Posterior cingulate gyrus (tissue), 11 donors: ENCODE results near the gene RAB25.
"Not testable (repeated sequence)": the region's sequence is repeated elsewhere in the genome, so short reads cannot be mapped to it uniquely, and the experiment has no call there.

Experiments used
- DNase-seq, 10 donors: peaks; one replicate each; pipeline versions ENCODE4 v3.0.0 to v3.0.0-alpha.2; 2020 to 2021; ENCODE audit warnings: mixed read lengths in 3 of 10
- intact Hi-C: fragments of 100-400 bp; cut with DNase I; formaldehyde crosslinking; loops from one replicate; pipeline ENCODE4 v1.15.1; 2023

Gene RAB25

DNA sequence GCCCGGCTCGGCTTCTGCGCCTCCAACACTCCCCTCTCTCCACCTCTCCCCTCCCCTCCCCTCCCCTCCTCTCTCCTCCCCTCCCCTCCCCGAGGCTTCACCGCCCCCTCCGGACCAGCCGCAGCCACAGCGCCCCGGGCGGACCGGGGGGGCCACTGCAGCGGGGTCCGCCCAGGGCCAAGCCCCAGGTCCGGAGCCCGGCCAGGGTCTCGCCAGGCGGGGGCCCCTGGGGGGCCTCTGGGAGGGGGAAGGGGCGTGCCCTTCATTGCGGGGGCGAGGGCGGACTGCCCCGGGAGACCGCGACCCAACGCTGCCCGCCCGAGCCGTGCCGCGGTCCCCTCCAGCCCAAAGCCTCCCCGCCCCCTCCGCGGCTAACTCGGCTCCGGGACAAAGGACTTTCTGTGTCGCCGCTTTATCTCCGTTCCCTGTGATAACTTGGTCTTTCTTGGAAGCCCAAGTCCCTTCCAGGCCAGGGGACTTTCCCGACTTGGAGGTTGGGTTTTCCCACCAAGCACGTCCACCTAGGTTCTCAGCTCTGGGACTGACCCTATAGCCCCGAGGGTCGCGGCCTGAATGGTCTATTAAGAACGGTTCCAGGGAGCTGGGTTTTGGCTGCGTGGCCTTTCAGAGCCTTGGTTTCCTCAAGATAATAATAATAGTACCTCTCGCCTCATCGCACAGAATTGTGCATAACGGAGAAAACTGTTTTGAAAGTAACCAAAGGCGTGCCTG is 7.0 kb upstream of the RAB25 start, which contains the start of gene UBQLN4:
Gene UBQLN4 (minus strand): TSS at position 31 of the 732 bp plus-strand sequence. CDS start 97 bp downstream, outside the sequence.
- peak; percentile 67 to 98 (median 86) for DNase-seq
- intact Hi-C loops = loop anchor here (1.0 to 2.0 kb wide), 2 partner anchors 29 to 33 kb away; partner anchors contain the start of gene MEX3A

DNA sequence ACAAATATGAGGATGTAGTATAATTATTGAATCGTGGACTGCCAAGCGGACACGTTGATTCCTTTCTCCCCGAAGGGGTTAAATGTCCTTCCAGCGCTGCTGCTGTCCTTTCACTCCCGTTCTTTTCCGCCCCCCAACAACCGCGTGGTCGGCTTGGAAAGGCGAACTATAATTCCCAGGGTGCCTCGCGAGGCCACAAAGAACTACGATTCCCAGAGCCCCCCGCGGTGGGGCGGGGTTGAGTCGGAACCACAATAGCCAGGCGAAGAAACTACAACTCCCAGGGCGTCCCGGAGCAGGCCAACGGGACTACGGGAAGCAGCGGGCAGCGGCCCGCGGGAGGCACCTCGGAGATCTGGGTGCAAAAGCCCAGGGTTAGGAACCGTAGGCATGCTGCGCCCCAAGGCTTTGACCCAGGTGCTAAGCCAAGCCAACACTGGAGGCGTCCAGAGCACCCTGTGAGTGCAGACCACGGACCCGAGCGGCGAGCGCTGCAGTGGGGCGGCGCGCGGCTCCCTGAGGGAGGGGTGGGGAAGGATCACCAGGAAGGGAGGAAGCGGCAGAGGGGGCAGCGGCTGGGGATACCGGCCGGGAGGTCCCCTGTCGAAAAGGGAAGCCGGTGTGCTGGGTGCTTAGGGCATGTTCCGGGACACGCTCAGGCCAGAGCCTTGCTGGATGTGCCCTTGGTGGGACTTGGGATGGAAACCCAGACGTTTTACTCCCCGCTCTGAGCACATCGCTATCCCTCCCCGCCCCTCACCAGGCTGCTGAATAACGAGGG is 6.3 kb upstream of the RAB25 start, which contains the start of gene LAMTOR2:
Gene LAMTOR2 (plus strand): TSS at position 283 of the 781 bp plus-strand sequence. CDS start 108 bp downstream, at position 391.
- intact Hi-C loops = loop anchor here (1.0 to 2.0 kb wide), 2 partner anchors 28 to 33 kb away; partner anchors contain the start of gene MEX3A
- peak; percentile 98 to 100 (median 98) for DNase-seq

DNA sequence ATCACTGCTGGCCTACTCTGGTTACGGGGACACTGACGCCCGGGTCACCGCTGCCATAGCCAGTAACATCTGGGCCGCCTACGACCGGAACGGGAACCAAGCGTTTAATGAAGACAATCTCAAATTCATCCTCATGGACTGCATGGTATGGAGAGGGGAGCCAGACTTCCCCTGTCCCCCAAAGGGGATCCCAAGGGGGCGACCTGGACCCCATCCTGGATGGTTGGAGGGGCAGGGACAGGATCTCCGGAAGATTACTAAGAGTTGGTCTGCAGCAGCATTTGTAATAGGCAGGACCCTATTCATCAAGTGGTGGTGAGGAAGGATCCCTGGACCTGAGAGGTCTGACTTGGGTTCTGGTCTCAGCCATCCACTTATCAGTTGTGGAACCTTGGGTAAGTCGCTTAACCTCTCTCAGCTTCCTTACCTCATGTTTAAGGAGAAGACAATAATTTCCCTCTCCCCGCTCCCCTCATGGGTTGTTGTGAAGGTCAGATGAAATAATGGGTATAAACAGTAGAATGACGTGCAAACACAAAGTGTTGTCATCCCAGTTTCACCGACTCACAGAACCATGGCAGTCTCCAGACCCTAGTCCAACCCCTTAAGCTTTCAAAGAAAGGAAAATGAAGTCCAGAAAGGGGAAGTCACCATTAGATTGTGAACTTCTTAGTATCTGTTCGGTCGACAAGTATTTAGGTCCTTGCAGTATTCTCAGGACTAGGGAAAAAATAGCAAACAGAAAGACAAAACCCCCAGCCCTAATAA is 5.5 kb upstream of the RAB25 start:
- DNase-seq = no peak
- intact Hi-C loops = loop anchor here (2.0 kb wide), 1 partner anchor 27 kb away; the partner anchor contains the start of gene MEX3A

DNA sequence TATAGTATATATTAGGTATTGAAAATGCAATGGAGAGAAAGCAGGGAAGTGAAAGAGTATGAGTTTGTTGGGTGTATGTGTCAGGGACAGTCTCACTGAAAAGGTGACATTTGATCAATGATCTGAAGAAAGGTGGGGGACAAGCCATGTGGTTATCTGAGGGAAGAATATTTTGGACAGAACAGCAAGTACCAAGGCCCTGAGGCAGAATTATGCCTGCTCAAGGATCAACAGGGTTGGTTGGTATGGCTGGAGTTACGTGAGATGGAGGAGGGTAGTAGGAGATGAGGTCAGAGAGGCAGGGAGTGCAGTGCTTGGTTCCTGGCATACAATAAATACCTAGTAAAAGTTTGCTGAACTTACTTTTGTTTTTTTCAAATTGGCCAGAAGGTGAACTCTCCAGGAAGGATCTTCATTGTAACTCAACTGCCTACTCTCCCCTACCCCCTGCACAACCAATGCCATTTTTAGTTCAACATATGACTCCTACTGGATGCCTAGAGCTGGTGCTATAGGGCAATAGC is 4.6 kb upstream of the RAB25 start:
- intact Hi-C loops = no loop called here
- DNase-seq = no peak

DNA sequence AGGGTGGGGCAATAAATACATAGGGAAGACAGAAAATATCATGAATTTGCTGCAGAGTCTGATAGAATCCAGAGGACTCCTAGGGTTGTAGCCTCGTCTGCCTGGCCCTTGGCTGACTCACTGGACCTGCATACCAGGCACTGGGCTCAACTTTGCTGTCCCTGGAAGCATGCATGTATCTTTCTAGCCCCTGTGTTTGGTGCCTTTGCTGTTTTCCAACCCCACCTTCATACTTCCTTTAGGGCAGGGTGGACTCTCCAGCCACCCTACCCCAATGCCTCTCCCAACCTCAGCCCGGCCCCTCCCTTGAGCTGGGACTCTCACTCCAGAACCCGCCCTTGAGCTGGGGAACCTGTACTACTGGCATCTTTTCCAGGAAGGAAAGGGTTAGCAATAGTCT is 1.2 kb downstream of the RAB25 start:
- DNase-seq = peak in 1 of 10 donors; percentile 34
- intact Hi-C loops = no loop called here

DNA sequence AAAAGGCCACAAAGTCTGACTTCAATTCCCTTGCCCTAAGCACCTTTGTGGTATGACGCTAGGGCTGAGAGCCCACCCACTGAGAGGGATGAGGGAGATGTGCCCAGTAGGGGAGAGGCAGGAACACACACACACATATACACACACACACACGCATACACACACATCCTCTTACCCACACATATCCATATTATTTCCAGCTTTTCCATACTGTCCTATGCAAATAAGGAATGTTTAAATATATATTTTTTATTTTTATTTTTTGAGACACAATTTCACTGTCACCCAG is 3.0 kb downstream of the RAB25 start:
- peak in 1 of 10 donors; percentile 20 for DNase-seq
- intact Hi-C loops = no loop called here

DNA sequence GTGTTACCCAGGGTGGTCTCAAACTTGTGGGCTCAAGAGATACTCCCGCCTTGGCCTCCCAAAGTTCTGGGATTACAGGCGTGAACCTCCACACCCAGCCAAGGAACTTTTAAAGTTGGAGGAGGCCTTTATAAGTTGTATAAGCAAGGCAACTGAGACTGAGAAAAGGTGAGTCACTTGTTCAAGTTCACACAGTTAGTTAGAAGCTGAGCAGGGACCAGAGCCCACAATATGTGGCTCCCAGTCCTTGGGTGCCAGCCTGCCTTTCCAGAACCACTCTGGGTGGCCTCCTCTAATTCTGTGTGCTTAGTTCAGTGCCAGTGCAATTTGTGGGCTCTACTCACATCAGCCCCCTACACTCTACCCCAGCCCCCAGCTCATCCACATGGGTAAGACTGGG is 3.7 kb downstream of the RAB25 start:
- DNase-seq = peak in 1 of 10 donors; percentile 44
- intact Hi-C loops = no loop called here

DNA sequence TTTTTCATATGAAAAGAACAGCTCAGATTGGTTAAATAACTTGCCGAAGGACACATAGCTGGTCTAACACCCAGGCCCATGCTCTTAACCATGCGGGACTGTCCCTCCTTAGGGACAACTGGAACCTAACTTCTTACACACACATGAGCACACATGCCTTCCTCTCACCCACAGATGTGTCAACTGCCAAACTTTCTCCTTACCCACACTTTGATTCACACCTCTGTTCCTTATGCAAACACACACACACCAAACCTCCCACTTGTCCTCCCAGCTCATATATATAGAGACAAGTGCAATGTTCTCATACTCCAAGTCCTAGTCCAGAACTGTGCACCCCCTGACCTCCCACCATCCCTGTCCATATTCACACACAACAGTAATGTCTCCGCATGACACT is 4.3 kb downstream of the RAB25 start:
- intact Hi-C loops = no loop called here
- DNase-seq = peak in 1 of 10 donors; percentile 24

DNA sequence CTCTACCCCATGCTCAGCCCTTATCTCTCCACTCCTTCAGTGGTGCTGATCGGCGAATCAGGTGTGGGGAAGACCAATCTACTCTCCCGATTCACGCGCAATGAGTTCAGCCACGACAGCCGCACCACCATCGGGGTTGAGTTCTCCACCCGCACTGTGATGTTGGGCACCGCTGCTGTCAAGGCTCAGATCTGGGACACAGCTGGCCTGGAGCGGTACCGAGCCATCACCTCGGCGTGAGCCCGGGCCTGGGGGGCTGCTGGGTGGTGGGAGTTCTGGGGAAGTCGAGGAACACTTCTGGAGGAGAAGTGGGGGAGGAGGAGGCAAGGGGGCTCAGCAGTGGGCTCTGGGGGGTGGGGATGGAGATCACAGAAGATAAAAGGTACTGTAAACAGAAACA is 4.9 kb downstream of the RAB25 start:
- DNase-seq = peak in 1 of 10 donors; percentile 73
- intact Hi-C loops = no loop called here

DNA sequence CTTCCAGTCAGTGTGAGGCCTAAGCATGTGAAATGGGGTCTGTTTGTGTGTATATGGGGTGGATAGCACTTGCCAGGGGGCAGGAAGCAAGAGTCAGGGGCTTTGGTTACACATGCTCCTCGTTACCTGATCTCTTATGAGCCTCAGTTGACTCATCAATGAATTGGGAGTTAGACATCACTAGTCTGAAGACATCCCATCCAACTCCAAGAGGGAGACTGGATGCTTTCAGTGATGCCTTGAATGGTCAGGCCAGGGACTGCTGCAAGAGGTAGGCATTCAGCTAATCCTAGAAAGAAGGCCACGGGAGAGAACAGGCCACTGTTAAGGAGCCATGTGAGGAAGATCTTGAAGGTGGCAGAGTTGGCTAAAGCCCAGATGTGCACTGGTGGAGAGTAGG is 6.3 kb downstream of the RAB25 start:
- DNase-seq = peak in 1 of 10 donors; percentile 21
- intact Hi-C loops = no loop called here

DNA sequence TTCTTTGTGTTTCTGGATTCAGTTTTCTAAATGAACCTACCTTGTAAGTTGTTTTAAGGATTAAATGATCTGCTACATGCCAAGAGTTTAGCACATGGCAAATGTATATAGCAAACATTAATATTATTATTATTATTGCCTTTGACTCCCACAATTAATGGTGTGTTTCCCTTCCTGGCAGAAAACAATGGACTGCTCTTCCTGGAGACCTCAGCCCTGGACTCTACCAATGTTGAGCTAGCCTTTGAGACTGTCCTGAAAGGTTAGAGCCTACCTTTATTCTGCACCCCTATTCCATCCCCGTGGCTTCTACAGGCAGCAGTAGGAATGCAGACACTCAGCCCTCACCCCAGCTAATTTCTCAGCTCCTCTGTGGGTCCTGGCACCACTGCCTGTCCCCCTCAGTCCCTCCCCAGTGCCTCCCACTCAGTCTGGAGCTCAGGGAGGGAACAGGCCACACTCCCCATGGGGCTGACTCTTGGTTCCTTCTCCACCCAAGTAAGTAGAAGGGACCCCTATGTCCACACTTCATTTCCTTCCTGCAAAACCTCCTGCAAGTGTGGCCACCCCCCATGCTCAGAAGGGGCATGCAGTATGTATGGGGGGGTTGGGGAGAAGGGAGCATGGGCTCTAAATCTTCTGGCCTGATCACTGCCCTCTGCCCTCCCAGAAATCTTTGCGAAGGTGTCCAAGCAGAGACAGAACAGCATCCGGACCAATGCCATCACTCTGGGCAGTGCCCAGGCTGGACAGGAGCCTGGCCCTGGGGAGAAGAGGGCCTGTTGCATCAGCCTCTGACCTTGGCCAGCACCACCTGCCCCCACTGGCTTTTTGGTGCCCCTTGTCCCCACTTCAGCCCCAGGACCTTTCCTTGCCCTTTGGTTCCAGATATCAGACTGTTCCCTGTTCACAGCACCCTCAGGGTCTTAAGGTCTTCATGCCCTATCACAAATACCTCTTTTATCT is 8.8 kb downstream of the RAB25 start:
- DNase-seq = no peak
- intact Hi-C loops = no loop called here

DNA sequence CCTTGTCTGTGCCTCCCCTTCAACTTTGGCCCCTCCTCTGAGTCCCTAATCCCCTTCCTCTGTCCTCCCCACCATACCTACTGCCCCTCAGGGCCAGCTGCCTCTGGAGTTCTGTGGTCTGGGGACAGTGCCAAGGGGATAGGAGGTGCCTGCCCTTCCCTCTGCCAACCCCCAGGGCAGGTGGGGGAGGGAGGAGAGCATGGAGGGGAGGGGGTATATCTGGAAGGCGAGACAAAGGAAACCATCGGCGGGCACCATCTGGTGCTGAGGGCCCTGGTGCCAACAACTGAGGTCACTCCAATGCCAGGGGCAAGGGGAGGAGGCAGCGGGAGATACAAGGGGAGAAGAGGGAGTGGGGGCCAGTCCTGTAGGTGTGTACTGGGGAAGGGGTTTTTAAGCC is 9.6 kb downstream of the RAB25 start:
- DNase-seq = no peak
- intact Hi-C loops = no loop called here

DNA sequence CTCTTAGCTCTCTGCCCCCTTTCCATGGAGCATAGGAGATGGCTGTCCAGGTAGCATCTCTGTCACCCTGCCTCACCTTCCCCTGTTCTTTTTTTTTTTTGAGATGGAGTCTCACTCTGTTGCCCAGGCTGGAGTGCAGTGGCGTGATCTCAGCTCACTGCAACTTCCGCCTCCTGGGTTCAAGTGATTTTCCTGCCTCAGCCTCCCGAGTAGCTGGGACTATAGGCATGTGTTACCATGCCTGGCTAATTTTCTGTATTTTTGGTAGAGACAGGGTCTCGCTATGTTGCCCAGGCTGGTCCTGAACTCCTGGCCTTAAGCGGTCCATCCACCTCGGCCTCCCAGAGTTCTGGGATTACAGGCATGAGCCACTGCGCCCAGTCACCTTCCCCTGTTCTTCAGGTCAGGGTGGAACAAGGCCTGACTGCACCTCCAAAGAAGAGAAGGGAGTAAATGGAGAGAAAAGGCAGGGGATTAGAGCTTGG is 10.4 kb downstream of the RAB25 start:
- DNase-seq, intact Hi-C loops: not testable (repeated sequence)

DNA sequence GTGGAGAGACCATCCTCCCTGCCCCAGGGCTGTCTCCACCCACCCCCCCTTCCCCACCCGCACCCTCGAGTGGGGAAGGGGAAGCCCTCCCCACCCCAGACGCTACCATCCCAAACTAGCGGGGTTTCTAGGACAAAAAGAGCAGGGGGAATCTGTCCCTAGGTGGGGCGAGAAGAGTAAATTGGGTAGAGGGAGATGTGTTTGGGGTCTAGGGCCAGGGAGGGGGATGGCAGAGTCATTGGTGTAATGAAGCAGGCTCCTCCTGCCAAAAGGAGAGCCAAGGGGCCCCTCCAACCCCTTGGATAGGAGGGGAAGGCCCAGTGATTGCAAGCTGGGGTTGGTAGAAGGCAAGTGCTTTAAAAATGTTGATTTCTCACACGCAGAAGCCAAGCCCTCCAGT is 11.3 kb downstream of the RAB25 start:
- no peak for DNase-seq
- intact Hi-C loops = no loop called here

DNA sequence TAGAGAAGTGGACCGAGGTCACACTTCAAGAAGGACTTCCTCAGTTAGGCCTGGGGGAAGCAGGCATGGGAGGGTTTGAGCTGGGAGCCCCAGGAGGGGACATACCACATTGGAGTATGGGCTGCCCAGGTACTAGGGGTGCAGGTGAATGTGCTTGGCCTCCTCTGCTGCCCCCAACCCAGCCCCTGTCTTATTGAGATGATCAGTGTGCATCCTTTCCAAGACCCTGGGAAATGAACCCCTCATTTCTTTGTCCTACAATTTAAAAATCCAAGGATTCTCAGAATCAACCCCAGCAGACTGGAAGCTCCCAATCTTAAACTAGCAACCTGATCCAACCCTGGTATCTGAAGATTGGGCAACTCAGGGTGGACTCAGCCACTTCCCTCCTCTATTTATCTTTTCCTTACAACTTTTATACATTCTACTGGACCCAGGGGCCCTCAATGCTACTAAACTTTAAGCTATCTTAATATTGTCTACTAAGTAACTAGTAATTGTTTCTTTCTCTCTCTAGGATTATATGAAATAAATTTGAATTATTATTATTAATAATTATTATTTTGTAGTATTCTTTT is 12.2 kb downstream of the RAB25 start:
- DNase-seq = no peak
- intact Hi-C loops = no loop called here

DNA sequence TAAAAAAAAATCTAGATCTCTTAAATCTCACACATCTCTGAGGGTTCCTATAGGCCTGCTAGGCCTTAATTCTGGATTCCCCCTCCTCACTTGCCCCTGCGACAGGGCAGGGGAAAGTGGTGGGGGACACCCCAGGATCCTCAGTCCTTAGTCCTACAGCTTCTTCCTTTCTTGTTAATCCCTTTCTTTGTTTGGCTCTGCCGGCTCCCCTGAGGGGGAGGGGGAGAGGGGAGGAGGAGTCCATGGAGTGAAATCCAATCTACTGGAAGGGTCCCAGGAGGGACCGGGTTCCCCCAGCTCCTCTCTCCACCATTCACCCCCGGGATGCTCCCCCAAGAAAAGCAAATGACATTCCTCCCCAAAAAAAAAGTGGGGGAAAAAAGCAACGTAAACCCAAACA is 12.8 kb downstream of the RAB25 start:
- DNase-seq = no peak
- intact Hi-C loops = no loop called here

DNA sequence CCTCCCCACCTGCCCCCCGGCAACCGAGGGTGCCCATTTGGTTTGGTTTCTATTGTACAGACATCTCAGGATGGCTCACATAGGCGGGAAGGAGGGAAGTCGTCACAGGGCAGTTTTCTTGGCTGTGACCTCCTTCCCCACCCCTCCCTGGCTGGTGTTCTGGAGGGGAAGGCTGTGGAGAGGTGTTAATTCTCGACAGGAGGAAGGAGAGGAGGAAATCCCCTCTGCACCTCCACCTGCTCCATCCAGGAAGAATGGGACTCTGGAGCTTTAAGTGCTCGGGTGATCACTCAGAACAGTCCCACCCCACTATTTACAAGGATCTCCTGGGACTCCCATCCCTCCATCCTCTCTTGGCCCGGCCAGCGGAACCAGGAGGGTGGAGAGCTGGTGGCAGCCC is 13.7 kb downstream of the RAB25 start:
- intact Hi-C loops = no loop called here
- no peak for DNase-seq

DNA sequence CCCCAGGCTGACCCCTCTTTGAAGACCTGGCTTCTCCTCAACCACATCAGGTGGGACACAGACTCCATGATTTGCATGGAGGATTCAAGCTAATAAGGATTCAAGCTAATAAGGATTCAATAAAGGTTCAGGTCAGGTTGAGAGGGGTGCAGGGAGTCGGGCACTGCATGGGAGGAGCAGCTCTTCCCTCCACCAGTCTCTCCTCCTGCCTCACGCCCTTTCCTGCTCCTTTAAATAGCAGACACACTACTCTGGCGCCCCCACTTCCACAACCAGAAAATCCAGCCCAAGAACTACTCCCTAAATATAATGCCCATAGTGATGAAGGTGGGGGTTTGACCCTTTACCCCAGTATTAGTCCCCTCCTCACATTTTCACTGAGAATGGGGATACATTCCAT is 14.2 kb downstream of the RAB25 start:
- intact Hi-C loops = no loop called here

DNA sequence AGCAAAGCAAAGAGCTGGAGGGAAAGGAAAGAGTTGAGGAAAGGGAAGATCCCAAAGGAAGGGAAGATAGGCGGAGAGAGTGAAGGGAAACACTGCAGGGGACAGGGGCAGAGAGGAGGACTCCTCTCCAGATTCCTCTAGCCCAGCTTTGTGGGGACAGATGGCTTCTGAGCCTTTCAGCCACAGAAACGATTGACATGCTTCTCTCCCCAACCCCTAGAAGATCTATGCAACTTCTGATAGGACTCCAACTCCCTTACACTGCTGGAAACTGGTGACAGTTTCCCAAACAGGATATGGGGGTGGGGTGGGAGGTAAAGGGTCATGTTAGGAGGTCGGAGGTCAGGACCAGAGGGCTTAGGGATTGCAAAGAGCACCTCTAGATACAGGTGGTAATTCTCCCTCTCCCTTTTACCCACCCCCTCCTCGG is 14.8 kb downstream of the RAB25 start:
- DNase-seq = no peak
- intact Hi-C loops = no loop called here

More for the DNA sequence above, 14.2 kb downstream of the RAB25 start:
- no peak for DNase-seq
